NCI-H774 (cell line): ENCODE measurements around the gene PTHLH.

Source experiments
- DNase-seq: peaks from one replicate; lab custom pipeline; 2025; lab: John Stamatoyannopoulos, UW

The PTHLH gene

GRCh38 chr12:27972721-27973120 lies at the start of gene PTHLH:
Gene PTHLH (minus strand): TSS chr12:27972733. CDS start chr12:27969494, 3,239 bp downstream.
- DNase-seq, result no peak

- DNase-seq, result peak; percentile 71
Observed at GRCh38 chr12:28021704-28022103, 49.2 kb upstream of the PTHLH start.

- no peak for DNase-seq
Observed at GRCh38 chr12:28017873-28018255, 45.3 kb upstream of the PTHLH start.

GRCh38 chr12:28017126-28017872 lies 44.8 kb upstream of the PTHLH start:
- DNase-seq, result no peak

- no peak for DNase-seq
Observed at GRCh38 chr12:28015165-28015564, 42.6 kb upstream of the PTHLH start.

GRCh38 chr12:28014196-28014595 lies 41.7 kb upstream of the PTHLH start:
- DNase-seq, result peak; percentile 28

- DNase-seq, result no peak
Observed at GRCh38 chr12:28012333-28012918, 39.9 kb upstream of the PTHLH start.

GRCh38 chr12:28010036-28010435 lies 37.5 kb upstream of the PTHLH start:
- no peak for DNase-seq

- DNase-seq, result no peak
Observed at GRCh38 chr12:27999970-28000369, 27.4 kb upstream of the PTHLH start.

- DNase-seq, result no peak
Observed at GRCh38 chr12:27999521-27999920, 27.0 kb upstream of the PTHLH start.

GRCh38 chr12:27998658-27999057 lies 26.1 kb upstream of the PTHLH start:
- DNase-seq, result peak; percentile 49

- DNase-seq, result no peak
Observed at GRCh38 chr12:27998170-27998569, 25.6 kb upstream of the PTHLH start.

- DNase-seq, result no peak
Observed at GRCh38 chr12:27996761-27997160, 24.2 kb upstream of the PTHLH start.

GRCh38 chr12:27995406-27995805 lies 22.9 kb upstream of the PTHLH start:
- no peak for DNase-seq

- DNase-seq, result no peak
Observed at GRCh38 chr12:27988594-27989233, 16.2 kb upstream of the PTHLH start.

GRCh38 chr12:27987331-27987730 lies 14.8 kb upstream of the PTHLH start:
- no peak for DNase-seq

GRCh38 chr12:27984275-27984674 lies 11.7 kb upstream of the PTHLH start:
- DNase-seq, result no peak

GRCh38 chr12:27982951-27983350 lies 10.4 kb upstream of the PTHLH start:
- no peak for DNase-seq

- DNase-seq, result no peak
Observed at GRCh38 chr12:27982385-27982784, 9.9 kb upstream of the PTHLH start.

GRCh38 chr12:27981874-27982273 lies 9.3 kb upstream of the PTHLH start:
- no peak for DNase-seq

- no peak for DNase-seq
Observed at GRCh38 chr12:27979145-27979544, 6.6 kb upstream of the PTHLH start.

- no peak for DNase-seq
Observed at GRCh38 chr12:27975222-27976136, 2.9 kb upstream of the PTHLH start.
